ENCODE results near the gene SLC43A3. TPM values are rescaled to one million over a fixed set of nuclear protein-coding genes. Genes with fewer than 3 reads are reported as not detected.

Gene SLC43A3
- total and polyA plus RNA-seq, 2 donors (not counting 3 experiments of a cell fraction or from before 2014, with no cell fraction given), result 68.9 to 104 TPM

DNA sequence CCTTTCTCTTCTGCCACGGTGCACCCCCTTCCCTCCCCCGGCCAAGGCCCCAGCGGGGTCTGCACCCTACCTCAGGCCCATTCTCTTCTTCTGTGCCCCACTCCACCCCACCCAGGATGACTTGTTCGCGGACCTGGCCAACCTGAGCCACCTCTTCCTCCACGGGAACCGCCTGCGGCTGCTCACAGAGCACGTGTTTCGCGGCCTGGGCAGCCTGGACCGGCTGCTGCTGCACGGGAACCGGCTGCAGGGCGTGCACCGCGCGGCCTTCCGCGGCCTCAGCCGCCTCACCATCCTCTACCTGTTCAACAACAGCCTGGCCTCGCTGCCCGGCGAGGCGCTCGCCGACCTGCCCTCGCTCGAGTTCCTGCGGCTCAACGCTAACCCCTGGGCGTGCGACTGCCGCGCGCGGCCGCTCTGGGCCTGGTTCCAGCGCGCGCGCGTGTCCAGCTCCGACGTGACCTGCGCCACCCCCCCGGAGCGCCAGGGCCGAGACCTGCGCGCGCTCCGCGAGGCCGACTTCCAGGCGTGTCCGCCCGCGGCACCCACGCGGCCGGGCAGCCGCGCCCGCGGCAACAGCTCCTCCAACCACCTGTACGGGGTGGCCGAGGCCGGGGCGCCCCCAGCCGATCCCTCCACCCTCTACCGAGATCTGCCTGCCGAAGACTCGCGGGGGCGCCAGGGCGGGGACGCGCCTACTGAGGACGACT lies 49.3 kb upstream of the SLC43A3 start:
- FAIRE-seq (no peak), DNase-seq (ENCODE audit: low read depth, low spot score) (no peak)
- no peaks in the 10 kb centered on the region for H3K36me3 ChIP-seq (ENCODE audit: control insufficient read depth in 2 of 2, extremely low read depth in 1 of 2, insufficient read depth in 2 of 2, low read length in 2 of 2)
- TF ChIP-seq EZH2 (IDR thresholded peaks at IDR 0.05; ENCODE audit: borderline replicate concordance, low read depth, low read length, severe bottlenecking), result peak; percentile 89
- TF ChIP-seq FOS (IDR thresholded peaks at IDR 0.05; ENCODE audit: borderline replicate concordance, insufficient read depth, low read length), result no peak
- TF ChIP-seq, protein P1, sequence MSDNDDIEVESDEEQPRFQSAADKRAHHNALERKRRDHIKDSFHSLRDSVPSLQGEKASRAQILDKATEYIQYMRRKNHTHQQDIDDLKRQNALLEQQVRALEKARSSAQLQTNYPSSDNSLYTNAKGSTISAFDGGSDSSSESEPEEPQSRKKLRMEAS (IDR thresholded peaks at IDR 0.05; ENCODE audit: insufficient read depth, insufficient read length), result peak; percentile 48
- TF ChIP-seq GATA2 (IDR thresholded peaks at IDR 0.05; ENCODE audit: insufficient read depth, insufficient read length, low read depth, low read length), result no peak
- no peak for TF ChIP-seq MYC (IDR thresholded peaks at IDR 0.05; ENCODE audit: low read depth, low read length)
- TF ChIP-seq POLR2AphosphoS5 (IDR thresholded peaks at IDR 0.05; ENCODE audit: insufficient read depth, low read depth, low read length), result no peak
- TF ChIP-seq POLR2A (IDR thresholded peaks at IDR 0.05; ENCODE audit: low read depth, low read length), result no peak
- TF ChIP-seq, protein P2, sequence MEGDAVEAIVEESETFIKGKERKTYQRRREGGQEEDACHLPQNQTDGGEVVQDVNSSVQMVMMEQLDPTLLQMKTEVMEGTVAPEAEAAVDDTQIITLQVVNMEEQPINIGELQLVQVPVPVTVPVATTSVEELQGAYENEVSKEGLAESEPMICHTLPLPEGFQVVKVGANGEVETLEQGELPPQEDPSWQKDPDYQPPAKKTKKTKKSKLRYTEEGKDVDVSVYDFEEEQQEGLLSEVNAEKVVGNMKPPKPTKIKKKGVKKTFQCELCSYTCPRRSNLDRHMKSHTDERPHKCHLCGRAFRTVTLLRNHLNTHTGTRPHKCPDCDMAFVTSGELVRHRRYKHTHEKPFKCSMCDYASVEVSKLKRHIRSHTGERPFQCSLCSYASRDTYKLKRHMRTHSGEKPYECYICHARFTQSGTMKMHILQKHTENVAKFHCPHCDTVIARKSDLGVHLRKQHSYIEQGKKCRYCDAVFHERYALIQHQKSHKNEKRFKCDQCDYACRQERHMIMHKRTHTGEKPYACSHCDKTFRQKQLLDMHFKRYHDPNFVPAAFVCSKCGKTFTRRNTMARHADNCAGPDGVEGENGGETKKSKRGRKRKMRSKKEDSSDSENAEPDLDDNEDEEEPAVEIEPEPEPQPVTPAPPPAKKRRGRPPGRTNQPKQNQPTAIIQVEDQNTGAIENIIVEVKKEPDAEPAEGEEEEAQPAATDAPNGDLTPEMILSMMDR (IDR thresholded peaks at IDR 0.05; ENCODE audit: extremely low read depth in 1 of 2, insufficient read depth in 1 of 2, low read depth in 1 of 2, low read length in 2 of 2), result no peak
- no peak for TF ChIP-seq JUN (IDR thresholded peaks at IDR 0.05; ENCODE audit: borderline replicate concordance, insufficient read depth, insufficient read length, low read depth)
- peak overlapping the region; percentile 39 for H2AFZ ChIP-seq (ENCODE audit: low read depth, low read length)
- H3K4me1 ChIP-seq (ENCODE audit: control insufficient read depth, extremely low read depth, insufficient read depth, low read length), result peaks cover 7% of the 10 kb centered on the region
- CTCF ChIA-PET, result interaction anchor here (0.6 to 9.9 kb wide), 13 partner anchors 12 to 169 kb away, joined by 3 to 152 read pairs (median 4); partner anchors contain the start of gene RTN4RL2
- no TSS peak for BruUV-seq (replicated peaks)
- no peak overlapping the region for H3K27ac ChIP-seq (ENCODE audit: insufficient read depth, low read depth, low read length)
- H3K9me1 ChIP-seq (replicated peaks; ENCODE audit: control insufficient read depth, extremely low read depth, insufficient read depth, low read length), result no peaks in the 10 kb centered on the region
- H3K9ac ChIP-seq (replicated peaks; ENCODE audit: extremely low read depth, insufficient read depth, low read length), result no peak overlapping the region
- POLR2A ChIA-PET, result no interaction called here
- H3K4me2 ChIP-seq (ENCODE audit: insufficient read depth, low read length), result peak overlapping the region; percentile 49
- H3K9me3 ChIP-seq (replicated peaks; ENCODE audit: control insufficient read depth, insufficient read depth, low read length), result no peaks in the 10 kb centered on the region
- H3K27me3 ChIP-seq (ENCODE audit: control insufficient read depth in 2 of 2, insufficient read depth in 2 of 2, low read length in 2 of 2), result peaks cover 5 to 27% of the 10 kb centered on the region in 2 experiments
- H3K79me2 ChIP-seq (ENCODE audit: control insufficient read depth, insufficient read depth, low read length), result no peaks in the 10 kb centered on the region
- no peaks in the 10 kb centered on the region for H4K20me1 ChIP-seq (replicated peaks; ENCODE audit: control insufficient read depth, extremely low read depth, insufficient read depth, low read length)
- intact Hi-C loops (cut with micrococcal nuclease) (no loop called here), dilution Hi-C loops (cut with MboI; ENCODE audit: extremely low pct_ligation_motif_present, low sequenced_read_pairs) (no loop called here)
- peak overlapping the region in 1 of 3 experiments; percentile 13 for H3K4me3 ChIP-seq (replicated peaks in 1 of 3; ENCODE audit: insufficient read depth in 1 of 3, low read depth in 1 of 3, low read length in 3 of 3)
